HG03280 (cell line): ENCODE results near the gene SPHK1.

Experiments used
- ATAC-seq: cut with Tn5 transposase; IDR thresholded peaks from one replicate; pipeline ENCODE4 v1.9.1; 2021; ENCODE audit warnings: mild to moderate bottlenecking, moderate library complexity; ENCODE audit not compliant: unreplicated experiment

The SPHK1 gene

GRCh38 chr17:76405607-76405966 is 21.2 kb downstream of the SPHK1 start:
- ATAC-seq: no peak

- ATAC-seq: no peak
Measured at GRCh38 chr17:76405967-76406647, 21.7 kb downstream of the SPHK1 start.

- ATAC-seq: no peak
Measured at GRCh38 chr17:76407509-76407908, 23.1 kb downstream of the SPHK1 start.

GRCh38 chr17:76408037-76408849 is 23.8 kb downstream of the SPHK1 start:
- no peak for ATAC-seq

- ATAC-seq: no peak
Measured at GRCh38 chr17:76410328-76410965, 26.0 kb downstream of the SPHK1 start.

GRCh38 chr17:76411247-76411646 is 26.8 kb downstream of the SPHK1 start:
- ATAC-seq: no peak

GRCh38 chr17:76414334-76415295 is 30.2 kb downstream of the SPHK1 start:
- ATAC-seq: no peak

- ATAC-seq: no peak
Measured at GRCh38 chr17:76415786-76416185, 31.4 kb downstream of the SPHK1 start.

GRCh38 chr17:76416457-76416856 is 32.0 kb downstream of the SPHK1 start:
- ATAC-seq: no peak

- no peak for ATAC-seq
Measured at GRCh38 chr17:76416899-76417298, 32.5 kb downstream of the SPHK1 start.

- ATAC-seq: no peak
Measured at GRCh38 chr17:76417499-76418143, 33.2 kb downstream of the SPHK1 start.

- ATAC-seq: no peak
Measured at GRCh38 chr17:76419576-76420260, 35.3 kb downstream of the SPHK1 start.

- ATAC-seq: no peak
Measured at GRCh38 chr17:76420356-76421043, 36.1 kb downstream of the SPHK1 start.

GRCh38 chr17:76421044-76421407 is 36.6 kb downstream of the SPHK1 start:
- no peak for ATAC-seq

- ATAC-seq: no peak
Measured at GRCh38 chr17:76422406-76422805, 38.0 kb downstream of the SPHK1 start.

GRCh38 chr17:76422860-76423259 is 38.5 kb downstream of the SPHK1 start:
- ATAC-seq: no peak

- no peak for ATAC-seq
Measured at GRCh38 chr17:76426853-76427252, 42.4 kb downstream of the SPHK1 start.

- no peak for ATAC-seq
Measured at GRCh38 chr17:76427501-76428231, 43.3 kb downstream of the SPHK1 start.

- no peak for ATAC-seq
Measured at GRCh38 chr17:76428511-76428910, 44.1 kb downstream of the SPHK1 start.
